HEK293 (cell line): ENCODE results near the gene PGM2.

Source experiments
- CTCF ChIA-PET: fragments of 350-600 bp; formaldehyde crosslinking; extraction: SDS; loops from one replicate; lab custom pipeline; 2021; ENCODE audit warnings: antibody characterized with exemption; lab: Yijun Ruan, JAX
- POLR2A ChIA-PET: fragments of 300-600 bp; formaldehyde crosslinking; extraction: SDS; loops from one replicate; lab custom pipeline; 2020; ENCODE audit warnings: antibody characterized with exemption, inconsistent platforms; lab: Yijun Ruan, JAX
- H3K27ac ChIP-seq: fragments of 200-500 bp; sonication (Bioruptor generic); 2 replicates; pipeline ENCODE4 v1.5.1; 2014; ENCODE audit warnings: low read depth, low read length, control low read depth, inconsistent platforms; ENCODE audit errors: extremely low read depth
- H3K36me3 ChIP-seq, 2 experiments: fragments of 200-500 bp in 1 of 2; sonication (Bioruptor generic) in 1 of 2; 1 replicate in 1 of 2; 2 replicates in 1 of 2; pipeline ENCODE4 v1.5.1; 2014 to 2017; ENCODE audit warnings: inconsistent platforms in 2 of 2, low read length in 2 of 2; ENCODE audit not compliant: control insufficient read depth in 2 of 2, insufficient read depth in 1 of 2
- H3K4me1 ChIP-seq: fragments of 200-500 bp; sonication (Bioruptor generic); 2 replicates; pipeline ENCODE4 v1.5.1; 2014; ENCODE audit warnings: mild to moderate bottlenecking, low read length, inconsistent platforms; ENCODE audit not compliant: control insufficient read depth, insufficient read depth
- H3K4me3 ChIP-seq: 2 replicates; pipeline ENCODE4 v1.5.1; 2011; ENCODE audit warnings: low read depth, mild to moderate bottlenecking, control low read depth, low read length, moderate library complexity
- H3K9me3 ChIP-seq: fragments of 200-500 bp; sonication (Bioruptor generic); 2 replicates; pipeline ENCODE4 v1.5.1; 2014; ENCODE audit warnings: low read depth, low read length, inconsistent platforms; ENCODE audit not compliant: control insufficient read depth, insufficient read depth
- ATF2 ChIP-seq: fragments of 450-650 bp; formaldehyde crosslinking; IDR thresholded peaks from 2 replicates; pipeline ENCODE4 v1.5.1; 2016; ENCODE audit warnings: missing biosample characterization, missing genetic modification characterization, low read depth
- FEZF1 ChIP-seq: fragments of 450-650 bp; formaldehyde crosslinking; IDR thresholded peaks from 2 replicates; pipeline ENCODE4 v1.5.1; 2016; ENCODE audit warnings: missing biosample characterization, missing genetic modification characterization
- HOXC10 ChIP-seq: sonication (generic); formaldehyde crosslinking; IDR thresholded peaks from 2 replicates; pipeline ENCODE4 v1.8.1; 2023; ENCODE audit warnings: mild to moderate bottlenecking, missing genetic modification reagents
- HOXD13 ChIP-seq: sonication (generic); formaldehyde crosslinking; IDR thresholded peaks from 2 replicates; pipeline ENCODE4 v1.8.0; 2022; ENCODE audit warnings: missing genetic modification reagents, borderline replicate concordance
- MYNN ChIP-seq: fragments of 450-650 bp; formaldehyde crosslinking; IDR thresholded peaks from 2 replicates; pipeline ENCODE4 v1.5.1; 2016; ENCODE audit warnings: missing biosample characterization, missing genetic modification characterization, borderline replicate concordance
- OVOL3 ChIP-seq: fragments of 450-650 bp; formaldehyde crosslinking; IDR thresholded peaks from 2 replicates; pipeline ENCODE4 v1.5.1; 2016; ENCODE audit warnings: missing biosample characterization, missing genetic modification characterization
- RBAK ChIP-seq: fragments of 450-650 bp; formaldehyde crosslinking; IDR thresholded peaks from 2 replicates; pipeline ENCODE4 v1.5.1; 2016; ENCODE audit warnings: missing biosample characterization, missing genetic modification characterization
- YY1 ChIP-seq: fragments of 450-650 bp; formaldehyde crosslinking; IDR thresholded peaks from 2 replicates; pipeline ENCODE4 v1.5.1; 2018; ENCODE audit warnings: missing biosample characterization, missing genetic modification characterization
- YY2 ChIP-seq: fragments of 450-650 bp; formaldehyde crosslinking; IDR thresholded peaks from 2 replicates; pipeline ENCODE4 v1.5.1; 2016; ENCODE audit warnings: missing biosample characterization, missing genetic modification characterization
- ZBTB26 ChIP-seq: fragments of 450-650 bp; formaldehyde crosslinking; optimal IDR thresholded peaks from 2 replicates; pipeline ENCODE3; 2016; ENCODE audit warnings: missing biosample characterization, mild to moderate bottlenecking, missing genetic modification characterization
- ZBTB49 ChIP-seq: fragments of 450-650 bp; formaldehyde crosslinking; IDR thresholded peaks from 2 replicates; pipeline ENCODE4 v1.5.1; 2016; ENCODE audit warnings: missing biosample characterization, missing genetic modification characterization, low read depth
- ZFHX2 ChIP-seq: fragments of 450-650 bp; formaldehyde crosslinking; conservative IDR thresholded peaks from 2 replicates; pipeline ENCODE4 v1.5.1; 2016; ENCODE audit warnings: missing biosample characterization, missing genetic modification characterization
- ZNF146 ChIP-seq: fragments of 450-650 bp; formaldehyde crosslinking; IDR thresholded peaks from 2 replicates; pipeline ENCODE4 v1.5.1; 2016; ENCODE audit warnings: missing biosample characterization, missing genetic modification characterization
- ZNF19 ChIP-seq: fragments of 450-650 bp; formaldehyde crosslinking; IDR thresholded peaks from 2 replicates; pipeline ENCODE4; 2016; ENCODE audit warnings: missing biosample characterization, missing genetic modification characterization, low read depth
- ZNF26 ChIP-seq: fragments of 450-650 bp; formaldehyde crosslinking; IDR thresholded peaks from 2 replicates; pipeline ENCODE4 v1.5.1; 2016; ENCODE audit warnings: missing biosample characterization, missing genetic modification characterization
- ZNF274 ChIP-seq, 2 experiments: fragments of 200-500 bp in 1 of 2; fragments of 450-650 bp in 1 of 2; sonication (Bioruptor generic) in 1 of 2; formaldehyde crosslinking in 1 of 2; IDR thresholded peaks; 2 replicates each; pipeline versions ENCODE4 v1.5.1 to v1.6.1; 2014 to 2016; ENCODE audit warnings: borderline replicate concordance in 1 of 2, inconsistent platforms in 1 of 2, low read length in 1 of 2, missing biosample characterization in 1 of 2, missing genetic modification characterization in 1 of 2
- ZNF311 ChIP-seq: fragments of 450-650 bp; formaldehyde crosslinking; IDR thresholded peaks from 2 replicates; pipeline ENCODE4 v1.5.1; 2017; ENCODE audit warnings: missing biosample characterization, missing genetic modification characterization, borderline replicate concordance
- ZNF423 ChIP-seq: fragments of 450-650 bp; formaldehyde crosslinking; IDR thresholded peaks from 2 replicates; pipeline ENCODE4 v1.5.1; 2016; ENCODE audit warnings: missing biosample characterization, missing genetic modification characterization
- ZNF426 ChIP-seq: fragments of 450-650 bp; formaldehyde crosslinking; IDR thresholded peaks from 2 replicates; pipeline ENCODE4 v1.5.1; 2017; ENCODE audit warnings: missing biosample characterization, missing genetic modification characterization, mild to moderate bottlenecking, inconsistent platforms, moderate library complexity
- ZNF501 ChIP-seq: fragments of 450-650 bp; formaldehyde crosslinking; IDR thresholded peaks from 2 replicates; pipeline ENCODE4 v1.5.1; 2016; ENCODE audit warnings: missing biosample characterization, missing genetic modification characterization
- ZNF626 ChIP-seq: fragments of 450-650 bp; sonication (Bioruptor Pico); formaldehyde crosslinking; IDR thresholded peaks from 2 replicates; pipeline ENCODE4 v1.5.1; 2018; ENCODE audit warnings: missing biosample characterization, missing genetic modification characterization, inconsistent platforms
- ZXDB ChIP-seq: fragments of 450-650 bp; formaldehyde crosslinking; IDR thresholded peaks from 2 replicates; pipeline ENCODE4 v1.5.1; 2016; ENCODE audit warnings: missing biosample characterization, missing genetic modification characterization
- TF ChIP-seq, protein P1 (sequence below): fragments of 450-650 bp; formaldehyde crosslinking; IDR thresholded peaks from 2 replicates; pipeline ENCODE4 v1.5.1; 2017; ENCODE audit warnings: missing biosample characterization, missing genetic modification characterization
- TF ChIP-seq, protein P2 (sequence below): fragments of 450-650 bp; formaldehyde crosslinking; IDR thresholded peaks from 2 replicates; pipeline ENCODE4 v1.5.1; 2017; ENCODE audit warnings: missing biosample characterization, mild to moderate bottlenecking, missing genetic modification characterization, moderate library complexity

Gene PGM2

DNA sequence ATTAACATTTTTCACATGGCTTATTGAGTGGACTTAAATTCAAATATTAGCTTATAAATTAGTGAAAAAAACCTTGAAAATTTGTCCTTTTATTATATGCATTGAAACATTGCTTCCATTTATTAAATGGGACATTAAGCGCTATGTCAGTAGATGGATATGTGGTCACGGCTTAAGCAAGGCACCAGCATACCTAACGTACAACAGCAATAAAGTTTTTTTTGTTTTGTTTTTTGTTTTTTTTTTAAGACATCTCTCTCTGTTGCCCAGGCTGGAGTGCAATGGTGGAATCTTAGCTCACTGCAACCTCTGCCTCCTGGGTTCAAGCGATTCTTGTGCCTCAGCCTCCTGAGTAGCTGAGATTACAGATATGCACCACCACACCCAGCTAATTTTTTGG is 31.6 kb downstream of the PGM2 start:
- H3K4me3 ChIP-seq = no peak overlapping the region
- no peaks in the 10 kb centered on the region for H3K9me3 ChIP-seq
- H3K27ac ChIP-seq = no peak overlapping the region
- ChIA-PET POLR2A (interaction anchor here (0.7 kb wide), 1 partner anchor 36 kb away, joined by 3 read pairs; no protein-coding TSS in a partner anchor), CTCF (interaction anchor here (0.6 to 0.7 kb wide), 3 partner anchors 17 to 1045 kb away, joined by 3 to 6 read pairs (median 3); no protein-coding TSS in a partner anchor)
- no peaks in the 10 kb centered on the region for H3K4me1 ChIP-seq
- peaks cover 4 to 55% of the 10 kb centered on the region in 2 experiments for H3K36me3 ChIP-seq
- no peak for TF ChIP-seq YY2 (tag by site-specific recombination)
- no peak for TF ChIP-seq RBAK (tag by site-specific recombination)
- TF ChIP-seq FEZF1 = no peak
- no peak for TF ChIP-seq ZNF26
- TF ChIP-seq OVOL3 (tag by site-specific recombination) = no peak
- TF ChIP-seq ZNF146 = no peak
- TF ChIP-seq ZFHX2 = no peak
- no peak for TF ChIP-seq ZBTB26 (tag by site-specific recombination)
- TF ChIP-seq, protein P1, sequence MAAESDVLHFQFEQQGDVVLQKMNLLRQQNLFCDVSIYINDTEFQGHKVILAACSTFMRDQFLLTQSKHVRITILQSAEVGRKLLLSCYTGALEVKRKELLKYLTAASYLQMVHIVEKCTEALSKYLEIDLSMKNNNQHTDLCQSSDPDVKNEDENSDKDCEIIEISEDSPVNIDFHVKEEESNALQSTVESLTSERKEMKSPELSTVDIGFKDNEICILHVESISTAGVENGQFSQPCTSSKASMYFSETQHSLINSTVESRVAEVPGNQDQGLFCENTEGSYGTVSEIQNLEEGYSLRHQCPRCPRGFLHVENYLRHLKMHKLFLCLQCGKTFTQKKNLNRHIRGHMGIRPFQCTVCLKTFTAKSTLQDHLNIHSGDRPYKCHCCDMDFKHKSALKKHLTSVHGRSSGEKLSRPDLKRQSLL (tag by site-specific recombination) = no peak
- no peak for TF ChIP-seq ZXDB (tag by site-specific recombination)
- TF ChIP-seq ZNF19 (tag by site-specific recombination) = no peak
- TF ChIP-seq YY1 = no peak
- TF ChIP-seq HOXD13 (CRISPR knock-in tag) = no peak
- TF ChIP-seq ZNF426 (tag by site-specific recombination) = no peak
- TF ChIP-seq, all 188 proteins: peak for 0

GRCh38 chr4:37858872-37859271 is 32.4 kb downstream of the PGM2 start:
- Histone ChIP-seq H3K4me3 (no peak overlapping the region), H3K9me3 (no peaks in the 10 kb centered on the region), H3K36me3 (peaks cover 4 to 54% of the 10 kb centered on the region in 2 experiments; a peak in 2 of 3 replicates), H3K4me1 (no peaks in the 10 kb centered on the region), H3K27ac (no peak overlapping the region)
- POLR2A ChIA-PET = no interaction called here
- CTCF ChIA-PET = interaction anchor here (0.6 kb wide), 1 partner anchor 18 kb away, joined by 3 read pairs; no protein-coding TSS in a partner anchor
- TF ChIP-seq ZNF501 (tag by site-specific recombination) = no peak
- TF ChIP-seq ZBTB49 = no peak
- TF ChIP-seq HOXC10 (CRISPR knock-in tag) = no peak
- TF ChIP-seq ATF2 (tag by site-specific recombination) = no peak
- no peak for TF ChIP-seq ZNF274 (IDR thresholded peaks at IDR 0.05; ENCODE audit: low read length)
- no peak for TF ChIP-seq ZNF274 (tag by site-specific recombination; IDR thresholded peaks at IDR 0.05; ENCODE audit: borderline replicate concordance)
- TF ChIP-seq ZNF26 = no peak
- no peak for TF ChIP-seq MYNN (tag by site-specific recombination)
- no peak for TF ChIP-seq ZNF626 (tag by site-specific recombination)
- no peak for TF ChIP-seq ZFHX2
- TF ChIP-seq, protein P2, sequence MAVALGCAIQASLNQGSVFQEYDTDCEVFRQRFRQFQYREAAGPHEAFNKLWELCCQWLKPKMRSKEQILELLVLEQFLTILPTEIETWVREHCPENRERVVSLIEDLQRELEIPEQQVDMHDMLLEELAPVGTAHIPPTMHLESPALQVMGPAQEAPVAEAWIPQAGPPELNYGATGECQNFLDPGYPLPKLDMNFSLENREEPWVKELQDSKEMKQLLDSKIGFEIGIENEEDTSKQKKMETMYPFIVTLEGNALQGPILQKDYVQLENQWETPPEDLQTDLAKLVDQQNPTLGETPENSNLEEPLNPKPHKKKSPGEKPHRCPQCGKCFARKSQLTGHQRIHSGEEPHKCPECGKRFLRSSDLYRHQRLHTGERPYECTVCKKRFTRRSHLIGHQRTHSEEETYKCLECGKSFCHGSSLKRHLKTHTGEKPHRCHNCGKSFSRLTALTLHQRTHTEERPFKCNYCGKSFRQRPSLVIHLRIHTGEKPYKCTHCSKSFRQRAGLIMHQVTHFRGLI = no peak
- TF ChIP-seq ZNF423 (tag by site-specific recombination) = no peak
- TF ChIP-seq ZNF311 = no peak
